Left cardiac atrium (tissue), 4 donors: ENCODE results near the gene PIPOX. TPM values are rescaled to one million over a fixed set of nuclear protein-coding genes. Genes with fewer than 3 reads are reported as not detected.
"Not testable (repeated sequence)": the region's sequence is repeated elsewhere in the genome, so short reads cannot be mapped to it uniquely, and the experiment has no call there.

Source experiments
- ATAC-seq, 2 donors: fragments of 200-7000 bp; cut with Tn5 transposase; one replicate each; pipeline ENCODE4 v1.9.1; 2020; ENCODE audit warnings: mild to moderate bottlenecking in 2 of 2, moderate library complexity in 2 of 2
- DNase-seq: peaks from one replicate; pipeline ENCODE4 v3.0.0-alpha.2; 2020
- intact Hi-C, 2 donors: fragments of 100-400 bp; cut with DNase I; formaldehyde crosslinking; loops; one replicate each; pipeline versions ENCODE4 v1.14.1 to v1.15.1; 2022 to 2023
- total RNA-seq, 2 donors: library from RNA; stranded (reverse); fragmentation: NEBNext Ultra II Directional; extraction: Animal tissue kit (Norgen Biotek cat#: 25700); gene quantifications; one replicate each; pipeline ENCODE4 v1.2.1, GENCODE V29; 2021
- donor health status: DM: no; HTN: yes; CAD: no.
- donor health status: DM: no; HTN: yes; CAD: no; lungs with severe emphysema.
- donor health status: DM: yes; HTN: yes; CAD: no.
- donor health status: Dilated cardiomyopathy.

PIPOX gene
- total RNA-seq, 2 donors from 2014 or later = 0.55 to 0.91 TPM

DNA sequence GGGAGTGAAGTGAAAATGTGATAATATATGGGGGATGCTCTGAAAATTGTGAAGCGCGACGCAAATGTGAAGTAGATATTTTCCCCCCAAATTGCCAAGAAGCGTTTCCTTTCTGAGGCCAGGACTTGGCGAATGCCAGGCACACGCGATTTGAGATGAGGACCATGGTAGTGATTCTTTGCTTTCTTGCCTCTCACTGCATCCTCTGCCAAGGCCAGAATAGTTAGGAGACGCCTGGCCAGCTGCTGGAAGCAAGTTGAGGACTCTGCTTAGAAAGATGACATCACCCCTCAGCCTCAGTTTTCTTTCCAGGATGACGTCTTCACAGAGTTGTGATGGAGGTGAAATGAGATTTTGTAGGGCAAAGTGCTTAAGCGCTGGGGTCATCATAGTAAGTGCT lies 25.9 kb downstream of the PIPOX start:
- ATAC-seq = no peak
- intact Hi-C loops = no loop called here
- no peak for DNase-seq

DNA sequence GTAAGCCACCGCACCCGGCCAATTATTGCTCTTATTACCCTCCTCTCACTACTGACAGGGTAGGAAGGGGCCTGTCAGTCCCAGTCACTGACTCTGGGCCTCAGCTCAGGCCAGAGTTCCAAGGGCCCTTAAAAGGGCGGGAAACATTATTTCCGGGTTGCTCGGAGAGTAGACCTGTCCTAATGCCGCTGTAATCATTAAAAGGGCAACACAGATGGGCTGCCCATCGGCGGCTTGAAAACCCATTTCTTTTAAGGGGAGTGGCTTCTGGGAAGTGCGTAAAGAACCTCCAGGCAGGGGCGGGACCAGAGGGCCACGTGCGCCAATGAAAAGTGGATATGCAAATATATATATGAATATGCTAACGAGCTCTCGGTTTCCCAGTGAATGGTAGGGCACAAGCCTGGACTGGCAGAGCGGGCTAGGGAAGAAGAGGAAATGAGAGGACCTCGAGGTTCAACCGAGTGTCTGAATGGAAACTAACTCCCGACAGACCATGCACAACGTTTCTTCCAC lies 26.6 kb downstream of the PIPOX start:
- DNase-seq (peak; percentile 44), ATAC-seq (peak; percentile 29 to 34)
- intact Hi-C loops = no loop called here

DNA sequence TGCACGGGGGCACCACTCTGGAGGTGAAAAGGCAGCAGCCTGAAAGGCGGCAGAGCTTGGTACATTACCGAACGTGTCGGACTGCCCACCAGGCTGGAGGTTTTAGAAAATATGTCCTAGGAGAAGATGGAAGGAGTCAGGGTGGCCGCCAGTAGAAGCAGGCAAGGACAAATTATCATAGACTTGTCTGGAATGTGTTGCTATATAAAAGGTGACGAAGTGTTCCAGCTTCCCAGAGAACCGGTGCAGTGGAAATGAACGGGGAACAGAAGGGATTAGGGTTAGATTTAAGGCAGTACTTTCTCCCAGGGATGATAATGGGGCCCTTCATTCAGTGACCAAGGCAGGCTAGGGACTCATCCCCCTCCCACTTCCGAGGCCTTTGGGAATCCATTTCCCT lies 27.4 kb downstream of the PIPOX start:
- peak; percentile 4 to 9 for ATAC-seq
- DNase-seq = no peak
- intact Hi-C loops = no loop called here

DNA sequence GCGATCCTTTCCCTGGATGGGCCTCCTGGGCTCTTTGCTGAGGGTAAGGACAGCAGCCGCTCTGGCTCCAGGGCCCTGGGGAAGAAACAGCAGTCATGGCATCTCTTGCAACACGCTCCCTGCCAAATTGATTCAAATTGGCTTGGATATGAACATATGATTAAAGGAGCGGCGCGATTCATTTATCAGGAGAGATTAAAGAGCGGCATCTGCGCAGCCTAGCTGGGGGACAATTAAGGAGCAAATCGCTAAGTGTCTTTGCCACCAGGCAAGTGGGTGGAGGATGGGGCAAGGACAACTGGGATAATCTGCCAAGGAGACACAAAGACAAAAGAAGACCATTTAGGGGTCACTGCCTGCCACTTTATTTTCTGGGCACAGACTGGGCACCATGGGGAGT lies 27.8 kb downstream of the PIPOX start:
- ATAC-seq = peak in 1 of 2 donors; percentile 12
- intact Hi-C loops = no loop called here

DNA sequence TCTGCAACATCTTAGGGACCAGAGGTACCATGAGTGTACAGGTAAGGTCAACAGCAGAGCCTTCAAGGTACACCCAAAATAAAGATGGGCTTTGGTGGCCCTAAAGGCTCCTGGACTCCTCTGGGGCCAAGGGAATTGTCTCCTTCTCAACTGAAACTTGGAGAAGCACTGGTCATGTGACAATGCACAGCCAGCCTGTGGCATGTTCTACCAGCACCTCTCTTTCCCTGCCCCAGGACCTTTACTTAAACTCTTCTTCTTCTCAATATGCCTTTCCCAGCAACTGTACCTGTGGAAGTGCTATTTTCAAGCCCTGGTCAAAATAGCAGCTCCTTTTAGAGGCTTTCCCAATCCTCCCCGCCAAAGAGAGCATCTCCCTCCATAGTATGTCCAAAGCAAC lies 28.4 kb downstream of the PIPOX start:
- DNase-seq = no peak
- ATAC-seq = no peak
- intact Hi-C loops = no loop called here

More for the DNA sequence above, 27.8 kb downstream of the PIPOX start:
- no peak for DNase-seq

DNA sequence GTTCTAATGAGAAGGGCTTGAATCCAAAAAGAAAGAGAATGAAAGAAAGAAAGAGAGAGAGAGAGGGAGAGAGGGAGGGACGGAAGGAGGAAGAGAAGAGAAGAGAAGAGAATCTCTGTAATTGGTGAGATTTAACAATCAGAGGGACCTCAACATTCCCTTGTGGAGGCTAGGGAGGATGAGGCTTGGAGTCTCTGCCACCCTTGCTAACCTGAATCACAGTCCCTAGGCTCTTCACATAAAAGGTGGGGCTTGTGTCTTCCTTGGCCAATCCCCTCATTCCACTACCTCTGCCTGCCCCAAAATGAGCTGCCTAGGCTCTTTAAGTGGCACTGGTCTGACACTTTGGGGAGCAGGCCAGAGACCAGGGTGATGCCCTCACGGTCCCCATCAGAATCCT lies 30.1 kb downstream of the PIPOX start:
- intact Hi-C loops = no loop called here
- ATAC-seq (no peak), DNase-seq (no peak)

DNA sequence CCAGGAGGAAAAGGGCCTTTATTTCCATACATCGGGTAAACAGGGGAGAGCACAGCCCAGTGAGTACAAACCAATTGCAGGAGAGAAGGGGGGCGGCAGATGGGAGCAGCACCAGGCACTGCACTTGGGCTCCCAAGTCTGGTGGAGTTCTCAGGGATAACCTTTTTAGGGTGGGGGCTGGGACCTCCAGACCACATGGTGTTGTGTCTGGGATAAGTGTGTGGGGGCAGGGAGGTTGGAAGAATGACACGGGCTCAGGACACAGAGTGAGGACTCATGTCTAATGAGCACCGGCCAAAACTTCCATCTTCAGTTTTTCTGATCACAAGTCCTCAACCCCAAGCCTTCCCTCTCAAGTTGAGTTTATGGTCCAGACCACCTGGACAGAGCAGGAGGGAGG lies 30.6 kb downstream of the PIPOX start:
- no peak for ATAC-seq
- no peak for DNase-seq
- intact Hi-C loops = no loop called here

DNA sequence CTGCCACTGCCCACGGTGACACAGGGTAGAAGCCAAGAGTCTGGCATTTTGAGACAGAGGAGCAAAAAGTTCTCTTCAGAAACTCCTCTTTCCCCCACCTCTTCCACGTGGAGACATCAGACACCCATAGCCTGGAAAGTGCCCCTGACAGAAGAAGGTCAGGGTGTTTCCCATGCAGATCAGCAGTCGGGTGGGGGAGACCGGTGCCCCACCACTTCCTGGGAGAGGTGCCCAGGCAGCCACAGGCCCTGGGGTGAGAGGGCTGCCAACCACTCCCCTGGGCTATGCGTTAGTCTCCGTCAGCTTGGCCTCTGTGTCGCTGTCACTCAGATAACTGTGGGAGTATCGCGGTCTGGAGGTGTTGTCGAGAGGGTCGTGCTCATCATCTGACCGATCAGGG lies 31.5 kb downstream of the PIPOX start:
- intact Hi-C loops = no loop called here
- no peak for ATAC-seq
- no peak for DNase-seq

DNA sequence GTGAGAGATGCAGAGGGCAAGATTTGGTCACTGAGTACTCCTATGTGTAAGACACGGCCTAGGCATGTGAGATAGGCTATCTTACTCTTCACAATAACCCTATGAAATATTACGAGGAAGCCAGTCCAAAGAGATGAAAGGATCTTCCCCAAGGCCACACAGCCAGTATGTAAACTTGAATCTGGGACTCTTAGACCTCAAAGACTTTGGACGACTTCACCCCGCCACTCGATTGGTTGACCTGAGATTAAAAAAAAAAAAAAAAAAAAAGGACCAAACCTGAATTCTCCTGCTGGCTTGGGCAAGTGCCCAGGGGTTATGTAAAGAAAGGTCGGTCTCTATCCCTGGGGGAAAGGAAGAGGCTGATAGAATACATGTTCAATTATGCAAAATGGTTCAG lies 33.1 kb downstream of the PIPOX start:
- intact Hi-C loops = no loop called here
- ATAC-seq (no peak), DNase-seq (no peak)

DNA sequence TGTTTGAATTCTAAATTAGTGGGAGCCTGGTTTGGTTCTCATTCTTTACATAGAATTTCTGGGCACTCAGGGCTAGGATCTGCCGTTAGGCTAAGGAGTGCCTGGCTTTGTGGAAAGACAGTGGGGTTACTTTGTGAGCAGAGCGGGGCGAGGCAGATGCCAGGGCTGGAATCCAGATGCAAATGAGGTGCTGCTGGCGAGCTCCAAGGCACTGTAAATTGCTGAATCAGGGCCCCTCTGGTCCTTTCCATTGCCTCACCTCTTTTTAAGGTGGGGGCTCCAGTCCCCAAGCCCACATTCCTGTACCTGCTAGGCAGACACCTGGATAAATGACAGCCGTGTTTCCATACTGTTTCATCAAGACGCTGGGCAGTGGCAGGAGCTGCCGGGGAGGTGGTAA lies 33.8 kb downstream of the PIPOX start:
- intact Hi-C loops = no loop called here
- no peak for ATAC-seq
- DNase-seq = no peak

DNA sequence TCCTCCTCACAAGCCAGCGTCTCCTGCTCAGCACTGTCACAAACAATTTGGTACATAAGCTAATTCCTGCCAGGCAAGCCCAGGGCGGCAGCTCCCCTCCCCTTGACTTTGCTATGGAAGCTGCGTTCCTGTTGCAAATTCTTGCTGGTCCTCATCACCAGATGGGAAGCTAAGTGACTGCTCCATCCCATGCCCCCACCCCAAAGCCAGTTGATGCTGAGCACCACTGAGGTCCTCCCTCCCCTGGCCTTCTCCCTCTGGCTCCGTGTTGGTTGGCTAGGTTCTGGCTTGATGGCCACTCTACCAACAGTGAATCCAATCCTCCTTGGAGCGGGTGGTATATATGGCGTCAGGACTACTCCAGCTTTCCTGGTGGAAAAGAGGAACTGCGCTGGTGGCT lies 34.4 kb downstream of the PIPOX start:
- no peak for DNase-seq
- intact Hi-C loops = no loop called here
- no peak for ATAC-seq

DNA sequence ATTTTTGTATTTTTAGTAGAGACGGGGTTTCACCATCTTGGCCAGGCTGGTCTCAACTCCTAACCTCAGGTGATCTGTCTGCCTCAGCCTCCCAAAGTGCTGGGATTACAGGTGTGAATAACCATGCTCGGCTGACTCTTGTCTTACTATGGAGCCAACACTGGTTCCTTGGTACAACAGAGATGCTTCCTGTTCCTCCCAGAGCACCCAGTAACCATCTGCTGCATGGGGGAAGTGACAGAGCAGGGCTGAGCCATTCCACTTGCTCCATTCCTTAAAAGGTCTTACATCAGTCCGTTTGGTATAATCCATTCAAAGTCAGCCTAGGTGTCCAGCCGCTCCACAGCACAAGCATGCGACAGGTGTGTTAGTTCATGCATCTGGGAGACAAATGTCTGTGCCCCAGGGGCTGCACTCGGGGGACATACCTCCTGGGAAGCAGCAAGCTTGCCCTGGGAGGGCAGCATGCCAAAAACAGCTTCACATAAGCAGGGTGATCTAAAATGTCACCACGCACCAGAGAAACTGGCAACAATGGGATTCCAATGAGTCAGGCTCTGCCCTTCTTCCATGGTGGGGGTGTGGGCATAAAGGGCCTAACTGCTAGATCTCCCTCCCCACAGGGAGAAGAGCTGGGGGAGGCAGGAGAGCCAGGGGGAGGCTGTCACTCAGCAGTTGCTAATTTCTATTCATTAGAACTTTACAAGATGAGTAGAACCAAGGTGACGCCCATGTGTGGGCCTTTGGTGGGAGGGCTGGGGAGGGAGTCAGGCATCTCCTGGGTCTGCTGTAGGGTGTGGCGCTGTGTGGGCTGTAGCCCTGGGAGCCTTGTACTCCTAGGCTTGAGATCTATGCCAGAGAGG lies 35.5 kb downstream of the PIPOX start:
- ATAC-seq (peak; percentile 43 to 77), DNase-seq (peak; percentile 53)
- intact Hi-C loops = no loop called here

DNA sequence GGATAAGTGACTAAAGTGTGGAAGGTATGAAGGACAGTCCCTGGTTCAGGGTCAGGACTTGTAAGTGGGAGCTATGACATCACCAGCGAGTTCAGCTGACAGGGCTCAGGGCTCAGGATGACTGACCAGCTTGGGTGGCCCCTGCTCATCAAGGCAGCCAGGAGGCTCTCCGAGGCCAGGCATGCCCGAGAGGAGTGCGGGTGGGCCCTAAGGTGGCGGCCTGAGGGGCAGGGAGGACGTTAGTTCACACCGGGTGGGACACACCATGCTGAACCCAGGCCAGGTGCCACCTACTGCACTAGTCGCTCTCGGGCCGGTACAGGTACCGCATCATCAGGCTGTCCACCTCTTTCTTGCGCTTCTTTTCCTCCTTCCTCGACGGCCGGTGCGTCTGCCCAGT lies 36.5 kb downstream of the PIPOX start:
- no peak for DNase-seq
- ATAC-seq = peak in 1 of 2 donors; percentile 7
- intact Hi-C loops = no loop called here

DNA sequence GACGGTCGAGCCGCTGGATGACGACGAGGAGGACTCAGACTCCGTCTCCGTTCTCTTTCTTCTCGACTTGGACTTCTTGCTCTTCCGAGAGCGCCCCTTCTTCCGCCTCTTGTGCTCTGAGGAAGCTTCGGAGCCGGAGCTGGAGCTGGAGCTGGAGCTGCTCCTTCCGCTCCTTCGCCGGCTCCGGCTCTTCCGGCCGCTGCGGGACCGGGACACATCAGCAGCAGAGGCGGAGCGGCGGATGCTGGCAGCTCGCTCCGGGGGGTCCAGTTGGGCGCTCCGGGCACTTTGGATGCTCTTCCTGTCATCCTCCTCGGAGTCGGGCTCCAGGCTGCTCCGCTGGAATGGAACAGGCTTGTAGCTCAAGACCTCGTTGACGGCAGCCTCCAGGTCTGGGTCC lies 36.9 kb downstream of the PIPOX start:
- intact Hi-C loops = no loop called here
- DNase-seq = no peak
- no peak for ATAC-seq

DNA sequence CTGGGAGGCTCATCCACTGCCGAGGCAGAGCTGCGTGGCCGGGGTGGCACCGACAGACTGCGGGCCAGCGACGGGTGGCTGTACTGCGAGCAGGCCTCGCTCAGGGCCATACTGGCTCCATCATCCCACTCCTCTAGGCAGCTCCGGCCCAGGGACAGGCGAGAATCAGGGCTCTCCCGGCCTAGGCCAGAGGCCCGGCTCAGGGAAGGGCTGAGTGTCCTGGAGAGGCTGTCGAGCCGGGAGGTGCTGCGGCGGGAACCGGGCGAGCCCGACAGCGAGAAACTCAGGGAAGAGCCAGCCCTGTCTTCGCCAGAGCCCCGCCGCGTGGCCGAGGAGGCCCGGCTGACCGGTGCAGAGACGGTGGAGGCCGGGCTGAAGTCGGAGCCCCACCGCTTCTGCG lies 37.4 kb downstream of the PIPOX start:
- no peak for ATAC-seq
- intact Hi-C loops = no loop called here

DNA sequence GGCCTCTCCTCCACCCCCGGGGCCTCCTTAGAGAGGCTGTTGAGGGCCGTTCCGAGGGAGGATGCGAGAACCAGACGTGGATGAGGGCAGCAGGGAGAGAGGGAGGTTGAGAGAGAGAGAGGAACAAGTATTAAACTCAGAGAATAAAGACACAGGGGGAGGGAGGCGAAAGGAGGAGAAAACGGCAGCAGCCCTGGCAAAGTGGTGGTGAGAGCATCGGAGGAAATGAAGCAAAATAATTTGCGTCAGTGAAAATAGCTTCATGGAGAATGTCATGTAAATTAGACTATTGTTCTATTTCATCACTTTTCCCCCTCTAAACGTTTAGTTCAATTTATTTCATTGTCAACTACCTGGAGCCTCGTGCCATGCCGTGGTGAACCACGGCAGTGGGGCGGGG lies 38.0 kb downstream of the PIPOX start:
- ATAC-seq = no peak
- DNase-seq = no peak
- intact Hi-C loops = no loop called here

More for the DNA sequence above, 37.4 kb downstream of the PIPOX start:
- no peak for DNase-seq

DNA sequence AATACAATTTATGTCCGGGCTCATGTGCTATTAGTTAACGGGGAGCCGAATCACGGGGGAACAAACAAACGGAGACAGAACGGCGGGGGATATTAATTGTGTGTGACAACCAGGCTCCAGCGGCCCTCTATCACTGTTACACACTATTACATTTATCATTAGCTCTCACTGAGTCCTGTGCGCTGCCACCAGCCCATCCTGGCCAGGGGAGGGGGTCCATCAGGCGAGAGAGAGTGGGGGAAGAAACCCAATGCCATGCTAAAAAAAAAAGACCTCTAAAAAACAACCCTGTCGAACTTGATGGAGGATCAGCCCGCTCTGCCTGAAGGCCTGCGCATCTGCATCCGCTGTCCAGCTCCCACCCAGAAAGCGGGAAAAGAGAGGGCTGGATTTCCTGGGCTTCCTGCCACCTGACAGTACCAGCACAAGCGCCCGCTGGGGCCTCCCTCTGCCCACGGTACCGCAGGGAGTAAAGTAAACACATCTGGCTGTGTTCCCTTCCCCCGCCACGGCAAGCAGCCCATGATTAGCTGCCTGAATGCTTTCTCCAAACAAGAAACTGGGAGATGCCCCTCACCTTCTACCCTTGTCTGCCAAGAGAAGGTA lies 41.7 kb downstream of the PIPOX start:
- DNase-seq (no peak), ATAC-seq (peak; percentile 14 to 65)
- intact Hi-C loops = no loop called here

DNA sequence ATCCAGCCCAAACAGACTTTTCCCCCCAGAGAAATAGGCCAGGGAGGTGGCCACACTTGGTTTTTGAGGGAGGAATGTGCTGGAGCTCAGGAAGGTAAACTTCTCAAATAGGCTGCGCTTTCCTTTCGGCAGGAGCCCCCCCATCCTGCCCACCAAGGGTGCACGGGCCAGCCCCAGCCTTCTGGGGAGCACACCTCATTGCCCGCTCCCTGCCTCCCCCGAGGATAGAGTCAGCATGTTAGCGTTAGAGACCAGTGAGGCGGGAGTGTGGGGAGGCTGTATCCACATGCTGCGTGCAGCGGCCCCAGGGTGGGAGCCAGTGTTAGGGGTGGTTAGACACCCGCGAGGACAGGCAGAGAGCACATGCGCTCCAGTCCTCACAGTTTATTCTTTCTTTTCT lies 42.3 kb downstream of the PIPOX start:
- no peak for DNase-seq
- peak in 1 of 2 donors; percentile 5 for ATAC-seq
- intact Hi-C loops = no loop called here

DNA sequence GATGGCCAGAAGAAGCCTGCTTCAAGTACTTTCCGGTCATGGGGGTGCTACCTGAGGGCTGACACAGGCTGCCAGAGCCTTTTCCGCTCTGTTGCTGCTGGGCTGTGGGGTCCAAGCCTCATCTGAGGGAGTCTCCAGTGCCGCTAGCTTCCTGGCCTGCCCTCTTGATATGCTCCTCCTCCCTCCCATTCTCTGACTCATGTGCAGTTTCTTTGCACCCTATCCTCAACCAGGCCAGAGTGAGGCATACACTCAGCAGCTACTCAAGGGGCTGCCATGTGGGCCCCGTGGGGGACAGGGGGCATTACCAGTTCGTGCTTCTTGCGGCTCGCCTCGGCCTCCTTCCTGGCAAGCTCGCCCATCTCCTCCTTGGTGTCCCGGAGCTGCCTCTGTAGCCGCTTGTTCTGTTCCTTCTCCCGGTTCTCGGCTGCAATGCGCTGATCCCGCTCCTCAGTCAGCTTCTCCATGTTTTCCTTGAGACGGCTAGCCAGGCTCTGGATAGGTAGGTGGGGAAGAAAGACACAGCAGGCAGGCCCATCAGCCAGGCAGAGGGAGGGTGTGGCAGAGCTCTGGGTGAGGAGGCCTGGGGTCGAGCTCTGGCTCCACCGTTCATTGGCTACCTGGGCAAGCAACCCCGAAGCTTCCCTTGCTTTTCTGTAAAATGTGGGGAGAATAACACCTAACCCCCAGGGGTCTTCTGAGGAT lies 43.8 kb downstream of the PIPOX start:
- DNase-seq = no peak
- intact Hi-C loops = no loop called here
- peak in 1 of 2 donors; percentile 70 for ATAC-seq

DNA sequence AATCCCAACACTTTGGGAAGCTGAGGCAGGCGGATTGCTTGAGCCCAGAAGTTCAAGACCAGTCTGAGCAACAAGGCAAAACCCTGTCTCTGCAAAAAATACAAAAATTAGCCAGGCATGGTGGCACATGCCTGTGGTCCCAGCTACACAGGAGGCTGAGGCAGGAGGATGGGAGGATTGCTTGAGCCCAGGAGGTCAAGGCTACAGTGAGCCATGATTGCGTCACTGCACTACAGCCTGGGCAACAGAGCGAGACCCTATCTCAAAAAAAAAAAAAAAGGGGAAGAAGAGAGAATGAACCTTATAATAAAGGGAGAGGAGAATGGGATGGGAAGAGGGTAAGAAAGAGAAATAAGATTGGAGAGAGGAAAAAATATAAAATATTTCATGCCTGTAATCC lies 45.8 kb downstream of the PIPOX start:
- DNase-seq, intact Hi-C loops, ATAC-seq: not testable (repeated sequence)
